Body of pancreas (tissue), 4 donors: ENCODE data around the gene BABAM2. TPM values are rescaled to one million over a fixed set of nuclear protein-coding genes. Genes with fewer than 3 reads are reported as not detected.
"Not testable (repeated sequence)": the region's sequence is repeated elsewhere in the genome, so short reads cannot be mapped to it uniquely, and the experiment has no call there.

ENCODE experiments used
- ATAC-seq: fragments of 150-250 bp; one replicate; pipeline ENCODE4 v1.9.1; 2016
- DNase-seq, 4 donors: peaks; one replicate each; pipeline ENCODE4 v3.0.0-alpha.2; 2019
- H3K27ac ChIP-seq, 4 donors: fragments of 200-600 bp; sonication (generic); 1 replicate in 3 of 4; 2 replicates in 1 of 4; pipeline versions ENCODE4 v1.5.1 to v1.6.1; 2016 to 2019; ENCODE audit warnings: mild to moderate bottlenecking in 1 of 4, mixed read lengths in 1 of 4, moderate library complexity in 1 of 4
- H3K27me3 ChIP-seq, 2 donors: fragments of 200-600 bp; sonication (generic); one replicate each; pipeline ENCODE4 v1.6.0; 2016; ENCODE audit warnings: mild to moderate bottlenecking in 1 of 2
- H3K36me3 ChIP-seq, 2 donors: fragments of 200-600 bp; sonication (generic); replicated peaks in 1 of 2; 2 replicates each; pipeline ENCODE4 v1.5.1; 2016; ENCODE audit warnings: low read depth in 2 of 2; ENCODE audit not compliant: insufficient read depth in 1 of 2
- H3K4me1 ChIP-seq: fragments of 200-600 bp; sonication (generic); one replicate; pipeline ENCODE4 v1.6.0; 2016
- H3K4me3 ChIP-seq, 2 donors: fragments of 200-600 bp; sonication (generic); 1 replicate in 1 of 2; 2 replicates in 1 of 2; pipeline ENCODE4 v1.5.1; 2016 to 2019
- H3K9me3 ChIP-seq, 3 donors: fragments of 200-600 bp; sonication (generic); 1 replicate in 2 of 3; 2 replicates in 1 of 3; pipeline ENCODE4 v1.5.1; 2016
- CTCF ChIP-seq, 7 experiments: fragments of 450-650 bp in 4 of 7; fragments of 200-600 bp in 3 of 7; sonication (generic) in 3 of 7; IDR thresholded peaks; one replicate each; pipeline ENCODE4 v1.5.1; 2016 to 2019; ENCODE audit warnings: antibody characterized with exemption in 7 of 7
- POLR2A ChIP-seq, 3 donors: fragments of 450-650 bp; IDR thresholded peaks; one replicate each; pipeline ENCODE4 v1.6.1; 2016; ENCODE audit warnings: antibody characterized with exemption in 3 of 3, mild to moderate bottlenecking in 2 of 3
- WGBS, 2 donors: methylation state at CpG; one replicate each; pipeline ENCODE4 v1.1.5; 2017; 5-methylcytosine and 5-hydroxymethylcytosine counted together
- intact Hi-C: fragments of 100-400 bp; cut with DNase I; formaldehyde crosslinking; loops from one replicate; pipeline ENCODE4 v1.15.1; 2023
- total RNA-seq, 2 donors: library from RNA; depleted of rRNA; stranded (reverse); fragments of >200 nt; gene quantifications; one replicate each; pipeline ENCODE4 v1.1.0, GENCODE V29; 2016

Gene BABAM2
- total RNA-seq, 2 donors from 2014 or later, result 20.5 to 22.4 TPM

GRCh38 chr2:27856386-27856785, 34.1 kb upstream of the BABAM2 start:
- Histone ChIP-seq H3K27me3 (no peaks in the 10 kb centered on the region), H3K36me3 (no peaks in the 10 kb centered on the region), H3K27ac (no peak overlapping the region), H3K4me1 (peaks cover 9% of the 10 kb centered on the region), H3K9me3 (no peaks in the 10 kb centered on the region), H3K4me3 (no peak overlapping the region)
- TF ChIP-seq POLR2A (IDR thresholded peaks at IDR 0.05), result no peak
- no peak for TF ChIP-seq CTCF (IDR thresholded peaks at IDR 0.05)
- DNase-seq, result no peak
- ATAC-seq, result no peak
- intact Hi-C loops, result no loop called here
- 73 to 81% methylated on average over 3 of the region's 3 CpGs for WGBS, 2 donors

- DNase-seq (no peak), ATAC-seq (no peak)
- intact Hi-C loops, result no loop called here
- Histone ChIP-seq H3K27me3 (no peaks in the 10 kb centered on the region), H3K9me3 (no peaks in the 10 kb centered on the region), H3K36me3 (no peaks in the 10 kb centered on the region), H3K4me1 (peaks cover 9% of the 10 kb centered on the region), H3K27ac (no peak overlapping the region), H3K4me3 (no peak overlapping the region)
- TF ChIP-seq POLR2A (IDR thresholded peaks at IDR 0.05) (no peak), CTCF (IDR thresholded peaks at IDR 0.05) (no peak)
- whole genome bisulfite sequencing, 2 donors, result 93 to 96% methylated on average over 3 of the region's 3 CpGs
Observed at GRCh38 chr2:27856956-27857355, 33.6 kb upstream of the BABAM2 start.

GRCh38 chr2:27857417-27858172, 32.9 kb upstream of the BABAM2 start:
- intact Hi-C loops, result no loop called here
- no peaks in the 10 kb centered on the region for H3K36me3 ChIP-seq
- H3K4me1 ChIP-seq, result peaks cover 9% of the 10 kb centered on the region
- DNase-seq, result no peak
- no peak overlapping the region for H3K27ac ChIP-seq
- no peak for ATAC-seq
- H3K4me3 ChIP-seq, result no peak overlapping the region
- TF ChIP-seq POLR2A (IDR thresholded peaks at IDR 0.05), result no peak
- no peak for TF ChIP-seq CTCF (IDR thresholded peaks at IDR 0.05)
- H3K27me3 ChIP-seq, result no peaks in the 10 kb centered on the region
- no peaks in the 10 kb centered on the region for H3K9me3 ChIP-seq
- 92 to 97% methylated on average over 4 of the region's 4 CpGs for WGBS, 2 donors

GRCh38 chr2:27860111-27860510, 30.4 kb upstream of the BABAM2 start:
- Histone ChIP-seq H3K4me1 (no peaks in the 10 kb centered on the region), H3K4me3 (no peak overlapping the region), H3K27ac (no peak overlapping the region), H3K36me3 (no peaks in the 10 kb centered on the region), H3K9me3 (no peaks in the 10 kb centered on the region), H3K27me3 (no peaks in the 10 kb centered on the region)
- DNase-seq, result no peak
- no peak for TF ChIP-seq POLR2A (IDR thresholded peaks at IDR 0.05)
- TF ChIP-seq CTCF (IDR thresholded peaks at IDR 0.05), result no peak
- intact Hi-C loops, result no loop called here
- ATAC-seq, result no peak

GRCh38 chr2:27863146-27863545, 27.4 kb upstream of the BABAM2 start:
- Histone ChIP-seq H3K4me1 (no peaks in the 10 kb centered on the region), H3K4me3 (no peak overlapping the region), H3K27ac (no peak overlapping the region), H3K27me3 (no peaks in the 10 kb centered on the region), H3K36me3 (no peaks in the 10 kb centered on the region), H3K9me3 (no peaks in the 10 kb centered on the region)
- intact Hi-C loops, result no loop called here
- ATAC-seq (no peak), DNase-seq (no peak)
- WGBS, 2 donors, result 55 to 65% methylated on average over 1 of the region's 1 CpG
- TF ChIP-seq CTCF (IDR thresholded peaks at IDR 0.05) (no peak), POLR2A (IDR thresholded peaks at IDR 0.05) (no peak)

- DNase-seq, H3K36me3 ChIP-seq, H3K27ac ChIP-seq, H3K4me1 ChIP-seq, H3K4me3 ChIP-seq, ATAC-seq, H3K9me3 ChIP-seq, intact Hi-C loops, H3K27me3 ChIP-seq: not testable (repeated sequence)
- WGBS, 2 donors, result 96% methylated on average over 5 of the region's 5 CpGs
Observed at GRCh38 chr2:27863955-27864354, 26.6 kb upstream of the BABAM2 start.
